SH-SY5Y (cell line): Measurements from ENCODE around the gene SENP5.

Experiments
- GATA2 ChIP-seq: IDR thresholded peaks from 2 replicates; pipeline ENCODE4 v1.6.1; 2011; ENCODE audit warnings: mild to moderate bottlenecking, low read depth, low read length
- GATA3 ChIP-seq: IDR thresholded peaks from 2 replicates; pipeline ENCODE4 v1.6.1; 2011; ENCODE audit warnings: low read depth, mild to moderate bottlenecking, low read length, moderate library complexity

DNA sequence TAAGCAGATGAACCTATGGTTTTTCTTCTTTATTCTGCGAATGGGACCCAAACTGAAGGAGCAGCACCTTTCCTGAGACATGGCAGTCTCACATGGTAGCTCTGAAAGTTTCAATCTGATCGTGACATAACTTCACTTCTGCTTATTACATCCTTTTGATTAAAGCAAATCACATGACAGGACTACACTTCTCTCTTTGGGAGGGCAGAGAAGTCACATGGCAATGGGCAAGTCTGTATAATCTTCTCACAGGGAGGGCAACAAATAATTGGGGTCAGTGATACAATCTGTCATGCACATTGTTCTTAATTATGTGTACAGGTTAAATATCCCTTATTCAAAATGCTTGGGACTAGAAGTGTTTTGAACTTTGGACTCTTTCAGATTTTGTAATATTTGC is 53.0 kb downstream of the SENP5 start:
- TF ChIP-seq GATA2 (no peak), GATA3 (no peak)
